Ramos (cell line): ENCODE measurements around the gene CCDC81.

ENCODE experiments used
- in situ Hi-C: fragments of 300-500 bp; cut with MboI; formaldehyde crosslinking; loops from one replicate; pipeline ENCODE4 v1.14.3; 2022; ENCODE audit warnings: low sequenced_read_pairs; ENCODE audit not compliant: unreplicated experiment

CCDC81 gene

DNA sequence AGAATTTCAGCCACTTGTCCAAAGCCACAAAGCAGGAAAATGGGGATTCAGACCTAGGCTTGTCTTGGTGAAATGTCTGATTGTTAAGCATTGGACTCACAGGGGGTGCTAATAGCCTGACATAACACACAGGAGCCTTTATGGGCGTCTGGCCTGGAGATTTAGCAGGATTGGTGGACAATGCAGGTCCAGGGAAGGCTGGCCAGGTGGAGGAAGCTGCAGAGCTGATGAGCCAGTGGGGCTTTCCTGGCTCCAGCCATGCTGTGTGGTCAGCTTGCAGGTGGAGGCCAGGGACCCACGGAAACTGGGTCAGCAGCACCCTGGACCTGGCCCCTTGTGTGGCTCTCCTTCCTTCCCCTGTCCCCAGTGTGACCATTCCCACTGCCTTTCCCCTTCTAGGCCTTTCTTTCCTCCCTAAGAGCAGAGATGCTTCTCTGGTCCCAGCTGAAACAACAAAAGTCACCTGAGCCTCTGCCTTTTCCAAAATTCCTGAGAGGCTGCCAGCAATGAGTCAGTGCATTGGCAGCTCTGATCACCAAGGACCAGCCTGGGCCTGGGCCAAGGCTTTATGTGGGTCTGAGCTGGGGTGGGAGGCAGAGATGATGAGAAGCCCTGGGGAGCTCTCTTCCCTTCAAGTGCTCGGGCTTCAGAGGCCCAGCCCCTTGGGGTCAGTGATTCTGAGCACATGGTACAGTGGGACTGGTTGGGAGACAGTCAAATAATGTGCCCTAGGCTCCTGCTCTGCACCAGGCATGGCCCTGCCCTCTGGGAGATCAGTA lies 85.2 kb downstream of the CCDC81 start:
- in situ Hi-C loops = loop anchor here (10.0 kb wide), 1 partner anchor 355 kb away; no protein-coding TSS in a partner anchor

- in situ Hi-C loops = no loop called here
These were observed 86.0 kb downstream of the CCDC81 start for GRCh38 chr11:86460461-86461385.

- in situ Hi-C loops = no loop called here
These were observed 87.2 kb downstream of the CCDC81 start for GRCh38 chr11:86461892-86462291.

DNA sequence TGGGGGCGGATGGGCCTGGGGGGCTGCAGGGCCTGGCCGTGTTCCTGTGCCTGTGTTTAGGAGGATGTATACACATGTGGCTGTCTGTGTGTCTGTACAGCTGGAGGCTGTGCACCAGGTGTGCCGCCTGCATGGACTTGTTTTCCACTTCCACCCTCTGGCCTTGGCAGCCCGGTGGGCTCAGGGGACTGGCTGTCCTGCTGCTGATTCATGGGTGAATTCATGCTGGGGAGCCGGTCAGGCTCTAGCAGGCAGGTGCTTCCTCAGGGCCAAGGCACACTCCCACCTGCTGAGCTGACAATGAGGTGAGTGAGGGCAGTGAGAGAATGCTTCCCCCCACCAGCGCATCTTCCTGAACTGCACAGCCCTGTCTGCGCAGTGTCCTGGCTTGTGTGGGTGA lies 88.4 kb downstream of the CCDC81 start:
- in situ Hi-C loops = no loop called here

- in situ Hi-C loops = no loop called here
These were observed 89.3 kb downstream of the CCDC81 start for GRCh38 chr11:86463955-86464354.

GRCh38 chr11:86464509-86465221 lies 90.0 kb downstream of the CCDC81 start:
- in situ Hi-C loops = no loop called here

GRCh38 chr11:86468169-86468568 lies 93.5 kb downstream of the CCDC81 start:
- in situ Hi-C loops = no loop called here

GRCh38 chr11:86469491-86470388 lies 95.1 kb downstream of the CCDC81 start:
- in situ Hi-C loops = no loop called here
